Testis (tissue), 2 donors: ENCODE results near the gene SMCO1.

Experiments used
- POLR2A ChIP-seq: fragments of 450-650 bp; IDR thresholded peaks from one replicate; pipeline ENCODE4 v1.6.1; 2017; ENCODE audit warnings: antibody characterized with exemption, mild to moderate bottlenecking, moderate library complexity
- TF ChIP-seq, protein P1 (sequence below), 3 experiments: fragments of 450-650 bp in 2 of 3; fragments of 200-600 bp in 1 of 3; sonication (generic) in 1 of 3; IDR thresholded peaks; one replicate each; pipeline ENCODE4 v1.5.1; 2016 to 2019; ENCODE audit warnings: antibody characterized with exemption in 3 of 3, mild to moderate bottlenecking in 2 of 3, moderate library complexity in 1 of 3

GRCh38 chr3:196546537-196546936 is 31.4 kb upstream of the SMCO1 start:
- TF ChIP-seq, protein P1, sequence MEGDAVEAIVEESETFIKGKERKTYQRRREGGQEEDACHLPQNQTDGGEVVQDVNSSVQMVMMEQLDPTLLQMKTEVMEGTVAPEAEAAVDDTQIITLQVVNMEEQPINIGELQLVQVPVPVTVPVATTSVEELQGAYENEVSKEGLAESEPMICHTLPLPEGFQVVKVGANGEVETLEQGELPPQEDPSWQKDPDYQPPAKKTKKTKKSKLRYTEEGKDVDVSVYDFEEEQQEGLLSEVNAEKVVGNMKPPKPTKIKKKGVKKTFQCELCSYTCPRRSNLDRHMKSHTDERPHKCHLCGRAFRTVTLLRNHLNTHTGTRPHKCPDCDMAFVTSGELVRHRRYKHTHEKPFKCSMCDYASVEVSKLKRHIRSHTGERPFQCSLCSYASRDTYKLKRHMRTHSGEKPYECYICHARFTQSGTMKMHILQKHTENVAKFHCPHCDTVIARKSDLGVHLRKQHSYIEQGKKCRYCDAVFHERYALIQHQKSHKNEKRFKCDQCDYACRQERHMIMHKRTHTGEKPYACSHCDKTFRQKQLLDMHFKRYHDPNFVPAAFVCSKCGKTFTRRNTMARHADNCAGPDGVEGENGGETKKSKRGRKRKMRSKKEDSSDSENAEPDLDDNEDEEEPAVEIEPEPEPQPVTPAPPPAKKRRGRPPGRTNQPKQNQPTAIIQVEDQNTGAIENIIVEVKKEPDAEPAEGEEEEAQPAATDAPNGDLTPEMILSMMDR (IDR thresholded peaks at IDR 0.05), result no peak
- no peak for TF ChIP-seq POLR2A
